CD4-positive, alpha-beta T cell (primary cell): Measurements from ENCODE around the gene REEP6. TPM values are rescaled to one million over a fixed set of nuclear protein-coding genes. Genes with fewer than 3 reads are reported as not detected.

Experiments
- ATAC-seq: fragments of 200-7000 bp; cut with Tn5 transposase; one replicate; pipeline ENCODE4 v1.10.0; 2022; ENCODE audit warnings: mild to moderate bottlenecking; ENCODE audit not compliant: poor library complexity
- CTCF ChIA-PET: fragments of 350-600 bp; sonication (Branson Sonifier 250); formaldehyde crosslinking; loops from one replicate; lab custom pipeline; 2021; ENCODE audit warnings: antibody characterized with exemption, inconsistent platforms; lab: Charles Lee
- POLR2A ChIA-PET: fragments of 350-600 bp; sonication (Branson Sonifier 250); formaldehyde crosslinking; loops from one replicate; lab custom pipeline; 2021; ENCODE audit warnings: antibody characterized with exemption, inconsistent platforms; lab: Charles Lee
- DNase-seq, 14 experiments: peaks; one replicate each; pipeline ENCODE4 v3.0.0-alpha.2; 2013 to 2020; ENCODE audit warnings: mixed read lengths in 2 of 14
- H3K27ac ChIP-seq, 2 donors: one replicate each; pipeline versions ENCODE4 v1.5.1 to v1.7.0; 2013; ENCODE audit warnings: low read length in 2 of 2, low read depth in 1 of 2, mild to moderate bottlenecking in 1 of 2
- H3K27me3 ChIP-seq, 2 experiments: 1 replicate in 1 of 2; 2 replicates in 1 of 2; pipeline versions ENCODE4 v1.6.1 to v1.7.0; 2013; ENCODE audit warnings: low read length in 2 of 2, control low read depth in 1 of 2, mild to moderate bottlenecking in 1 of 2, moderate library complexity in 1 of 2; ENCODE audit not compliant: insufficient read depth in 2 of 2, control insufficient read depth in 1 of 2
- H3K36me3 ChIP-seq: one replicate; pipeline ENCODE4 v1.6.1; 2013; ENCODE audit warnings: low read length, control low read depth; ENCODE audit not compliant: insufficient read depth
- H3K4me1 ChIP-seq: one replicate; pipeline ENCODE4 v1.6.1; 2013; ENCODE audit warnings: low read length, control low read depth; ENCODE audit not compliant: insufficient read depth
- H3K4me3 ChIP-seq: one replicate; pipeline ENCODE4 v1.5.1; 2013; ENCODE audit warnings: mild to moderate bottlenecking, low read length, moderate library complexity
- H3K9me3 ChIP-seq, 2 experiments: 1 replicate in 1 of 2; 2 replicates in 1 of 2; pipeline versions ENCODE4 v1.6.1 to v1.7.0; 2013; ENCODE audit warnings: low read length in 2 of 2, mild to moderate bottlenecking in 2 of 2, control low read depth in 1 of 2, moderate library complexity in 1 of 2; ENCODE audit not compliant: control insufficient read depth in 1 of 2, insufficient read depth in 1 of 2
- H3K27ac Mint-ChIP-seq: one replicate; pipeline ENCODE4 v1.8.0; 2020; ENCODE audit warnings: mixed read lengths
- H3K27me3 Mint-ChIP-seq: one replicate; pipeline ENCODE4 v1.8.0; 2021; ENCODE audit warnings: mixed read lengths
- H3K36me3 Mint-ChIP-seq: one replicate; pipeline ENCODE4 v1.8.0; 2021; ENCODE audit warnings: low read depth, mixed read lengths
- H3K4me1 Mint-ChIP-seq: one replicate; pipeline ENCODE4 v1.8.0; 2021; ENCODE audit warnings: low read depth, mixed read lengths
- H3K4me3 Mint-ChIP-seq: one replicate; pipeline ENCODE4 v1.8.0; 2020; ENCODE audit warnings: mild to moderate bottlenecking, mixed read lengths
- H3K9me3 Mint-ChIP-seq: one replicate; pipeline ENCODE4 v1.8.0; 2020; ENCODE audit warnings: mixed read lengths
- intact Hi-C, 2 experiments: fragments of 100-400 bp; cut with DNase I in 1 of 2; cut with micrococcal nuclease in 1 of 2; formaldehyde crosslinking; loops; one replicate each; pipeline versions ENCODE4 v1.15.1 to v1.9.0; 2023 to 2025; cut with DNase I, micrococcal nuclease
- total RNA-seq, 174 experiments: library from RNA in 2 of 174; stranded (reverse) in 2 of 174; gene quantifications; one replicate each; pipeline ENCODE4 v1.2.3 and lab custom pipeline; 2021 to 2026
- TF ChIP-seq, protein P1 (sequence below): fragments of 200-600 bp; IDR thresholded peaks from one replicate; pipeline ENCODE4 v1.8.0; 2022; ENCODE audit warnings: antibody characterized with exemption, mild to moderate bottlenecking

The REEP6 gene
- total RNA-seq, 2 experiments from 2014 or later, result 2.2 to 2.8 TPM

DNA sequence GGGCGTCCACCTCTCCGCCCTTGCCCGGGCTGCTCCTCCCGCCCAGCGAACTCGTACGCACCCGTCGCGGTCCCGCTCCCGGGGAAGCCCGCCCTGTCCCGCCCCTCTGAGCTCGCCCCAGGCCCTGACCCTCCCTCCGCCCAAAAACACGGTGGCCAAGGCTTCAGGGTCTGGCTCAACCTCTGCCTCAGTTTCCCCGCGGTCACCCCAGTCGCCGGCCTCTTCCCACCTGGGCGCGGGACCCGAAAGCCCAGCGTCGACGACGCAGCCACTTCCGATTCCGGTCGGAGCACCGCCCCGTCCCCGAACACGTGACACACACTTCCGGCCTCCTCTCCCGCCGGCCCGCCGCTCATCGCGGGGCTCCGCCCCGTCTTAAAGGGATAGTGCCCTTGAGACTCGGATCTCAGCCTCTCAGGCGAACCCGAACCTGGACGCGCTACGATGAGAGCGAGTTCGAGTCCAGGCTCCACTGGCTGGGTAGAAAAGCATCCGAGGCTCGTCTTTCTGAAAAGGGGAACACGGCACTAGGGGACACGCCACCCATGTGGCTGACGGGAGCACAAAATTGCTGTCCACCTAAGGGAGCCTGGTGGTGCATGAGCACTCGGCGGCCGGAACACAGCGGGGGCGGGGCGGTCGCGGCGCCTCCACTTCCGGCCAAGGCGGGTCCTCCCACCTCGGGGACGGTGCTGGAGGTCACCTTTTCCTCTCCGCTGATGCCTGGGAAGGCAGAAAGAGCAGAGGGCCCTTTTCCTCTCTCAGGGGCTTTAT, 11.9 kb upstream of the REEP6 start, which contains the start of gene C19orf25:
TSS of gene C19orf25 (minus strand) at position 282 of the 774 bp plus-strand sequence. CDS start 312 bp downstream, outside the sequence.
- ATAC-seq, result peak; percentile 96
- no peaks in the 10 kb centered on the region for H3K27me3 Mint-ChIP-seq
- intact Hi-C loops, result loop anchor here (1.0 to 10.0 kb wide), 6 partner anchors 9 to 204 kb away; partner anchors contain the start of genes ADAMTSL5 (in 1 of the 2), FAM174C (in 1 of the 2), NDUFS7 (in 1 of the 2) and PCSK4 (in 1 of the 2)
- peaks cover 18% of the 10 kb centered on the region for H3K4me1 Mint-ChIP-seq
- H3K4me3 ChIP-seq, result peak within 1 kb of the TSS; percentile 91
- TF ChIP-seq, protein P1, sequence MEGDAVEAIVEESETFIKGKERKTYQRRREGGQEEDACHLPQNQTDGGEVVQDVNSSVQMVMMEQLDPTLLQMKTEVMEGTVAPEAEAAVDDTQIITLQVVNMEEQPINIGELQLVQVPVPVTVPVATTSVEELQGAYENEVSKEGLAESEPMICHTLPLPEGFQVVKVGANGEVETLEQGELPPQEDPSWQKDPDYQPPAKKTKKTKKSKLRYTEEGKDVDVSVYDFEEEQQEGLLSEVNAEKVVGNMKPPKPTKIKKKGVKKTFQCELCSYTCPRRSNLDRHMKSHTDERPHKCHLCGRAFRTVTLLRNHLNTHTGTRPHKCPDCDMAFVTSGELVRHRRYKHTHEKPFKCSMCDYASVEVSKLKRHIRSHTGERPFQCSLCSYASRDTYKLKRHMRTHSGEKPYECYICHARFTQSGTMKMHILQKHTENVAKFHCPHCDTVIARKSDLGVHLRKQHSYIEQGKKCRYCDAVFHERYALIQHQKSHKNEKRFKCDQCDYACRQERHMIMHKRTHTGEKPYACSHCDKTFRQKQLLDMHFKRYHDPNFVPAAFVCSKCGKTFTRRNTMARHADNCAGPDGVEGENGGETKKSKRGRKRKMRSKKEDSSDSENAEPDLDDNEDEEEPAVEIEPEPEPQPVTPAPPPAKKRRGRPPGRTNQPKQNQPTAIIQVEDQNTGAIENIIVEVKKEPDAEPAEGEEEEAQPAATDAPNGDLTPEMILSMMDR, result no peak
- ChIA-PET POLR2A (interaction anchor here (1.0 kb wide), 1 partner anchor 9 kb away, joined by 3 read pairs; no protein-coding TSS in a partner anchor), CTCF (no interaction called here)
- H3K4me1 ChIP-seq, result peaks cover 23% of the 10 kb centered on the region
- DNase-seq, result peak; percentile 82 to 95 (median 89)
- no peaks in the 10 kb centered on the region for H3K27me3 ChIP-seq
- H3K36me3 Mint-ChIP-seq, result peaks cover 11% of the 10 kb centered on the region
- H3K27ac Mint-ChIP-seq, result peak within 1 kb of the TSS; percentile 86
- H3K9me3 Mint-ChIP-seq, result no peaks in the 10 kb centered on the region
- no peaks in the 10 kb centered on the region for H3K9me3 ChIP-seq
- H3K4me3 Mint-ChIP-seq, result peak within 1 kb of the TSS; percentile 96
- H3K27ac ChIP-seq, result peak within 1 kb of the TSS; percentile 59 to 80
- H3K36me3 ChIP-seq, result peaks cover 14% of the 10 kb centered on the region

DNA sequence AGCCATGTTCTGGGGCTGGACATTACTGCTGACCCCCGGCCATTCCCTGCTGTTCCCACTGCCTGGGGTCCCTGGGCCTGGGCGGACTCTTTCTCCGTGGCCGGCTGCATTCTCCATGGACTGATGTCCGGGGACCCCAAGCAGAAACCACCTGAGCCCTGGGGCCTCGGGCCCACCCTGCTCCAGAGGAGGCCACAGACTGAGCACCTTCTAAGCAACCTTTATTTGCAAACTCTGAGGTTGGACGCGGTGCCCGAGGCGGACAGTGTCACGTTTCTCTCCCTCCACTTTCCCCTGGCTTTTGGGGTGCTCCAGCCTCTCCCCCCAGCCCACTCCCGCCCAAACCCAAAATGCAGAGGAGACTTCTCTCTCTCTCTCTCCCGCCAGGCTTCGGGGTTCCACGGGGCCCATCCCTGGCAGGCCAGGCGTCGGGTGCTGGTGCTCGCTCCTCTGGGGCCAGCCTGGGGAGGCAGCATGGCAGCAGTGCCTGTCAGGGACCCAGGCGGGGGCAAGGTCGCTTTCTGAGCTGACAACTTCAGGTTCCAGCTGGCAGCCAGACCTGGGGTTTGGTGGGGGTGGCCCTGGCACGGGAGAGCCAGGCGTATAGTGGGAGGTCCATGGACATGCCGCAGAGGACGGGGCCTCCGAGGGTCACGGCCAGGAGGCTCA, 9.6 kb upstream of the REEP6 start:
- Mint-ChIP-seq H3K36me3 (peaks cover 6% of the 10 kb centered on the region), H3K4me1 (peaks cover 18% of the 10 kb centered on the region), H3K27ac (no peak overlapping the region), H3K27me3 (no peaks in the 10 kb centered on the region), H3K9me3 (no peaks in the 10 kb centered on the region), H3K4me3 (no peak overlapping the region)
- Histone ChIP-seq H3K27ac (no peak overlapping the region), H3K27me3 (no peaks in the 10 kb centered on the region), H3K4me1 (peaks cover 23% of the 10 kb centered on the region), H3K4me3 (no peak overlapping the region), H3K36me3 (peaks cover 6% of the 10 kb centered on the region), H3K9me3 (no peaks in the 10 kb centered on the region)
- TF ChIP-seq, protein P1, result no peak
- intact Hi-C loops, result no loop called here
- ATAC-seq (no peak), DNase-seq (no peak)
- ChIA-PET POLR2A (no interaction called here), CTCF (no interaction called here)

DNA sequence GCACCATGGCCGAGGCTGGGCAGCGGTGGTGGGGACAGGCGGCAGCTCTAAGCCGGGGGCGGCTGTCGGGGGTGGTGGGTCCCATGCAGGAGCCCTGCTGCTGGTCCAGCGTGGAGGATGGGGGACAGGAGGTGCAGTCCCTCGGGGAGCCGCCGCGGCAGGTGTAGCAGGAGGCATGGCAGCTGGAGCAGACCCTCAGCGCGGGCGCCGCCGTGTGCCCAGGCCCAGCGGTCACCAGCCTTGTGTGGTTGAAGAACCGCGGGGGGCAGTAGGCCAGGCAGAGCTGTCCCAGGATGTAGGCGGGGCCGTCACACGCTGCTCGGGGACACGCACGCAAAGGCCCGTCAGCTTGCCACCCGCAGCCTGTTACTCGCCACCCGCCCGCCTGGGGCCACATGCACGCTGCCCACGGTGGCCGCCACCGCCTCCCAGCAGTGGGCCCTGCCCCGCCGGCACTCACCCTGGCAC, 9.1 kb upstream of the REEP6 start:
- Histone ChIP-seq H3K27ac (no peak overlapping the region), H3K4me3 (no peak overlapping the region), H3K9me3 (no peaks in the 10 kb centered on the region), H3K4me1 (peaks cover 23% of the 10 kb centered on the region), H3K27me3 (no peaks in the 10 kb centered on the region), H3K36me3 (peaks cover 6% of the 10 kb centered on the region)
- Mint-ChIP-seq H3K27ac (no peak overlapping the region), H3K4me1 (peaks cover 18% of the 10 kb centered on the region), H3K4me3 (no peak overlapping the region), H3K27me3 (no peaks in the 10 kb centered on the region), H3K36me3 (peaks cover 6% of the 10 kb centered on the region), H3K9me3 (no peaks in the 10 kb centered on the region)
- ATAC-seq (no peak), DNase-seq (no peak)
- TF ChIP-seq, protein P1, result no peak
- ChIA-PET POLR2A (no interaction called here), CTCF (no interaction called here)
- intact Hi-C loops, result no loop called here
